ENCODE results near the gene ARHGAP26.

- TF ChIP-seq CTCF (IDR thresholded peaks at IDR 0.05; ENCODE audit: low read depth, low read length, missing input control) (no peak), ZBTB33 (IDR thresholded peaks at IDR 0.05) (no peak), YY1 (IDR thresholded peaks at IDR 0.05) (no peak), TAF1 (conservative IDR thresholded peaks at IDR 0.05) (no peak), RXRA (IDR thresholded peaks at IDR 0.05) (no peak), REST (IDR thresholded peaks at IDR 0.05) (no peak), HNF4A (conservative IDR thresholded peaks at IDR 0.05) (no peak)
These were observed 457.1 kb downstream of the ARHGAP26 start for GRCh38 chr5:143227301-143227700.

All from liver (tissue), 3 donors.